ENCODE measurements around the gene OR5M3.
A peak's percentile ranks its signal among the peaks of the same experiment; 100 is the strongest.

Gene OR5M3

GRCh38 chr11:56473252-56473651 is at the start of gene OR5M3:
TSS of gene OR5M3 (minus strand) at chr11:56473352. CDS start at chr11:56470497, 2,855 bp downstream.
- intact Hi-C loops (cut with DNase I): no loop called here
- no peak for DNase-seq

GRCh38 chr11:56522008-56522407 is 48.9 kb upstream of the OR5M3 start:
- intact Hi-C loops (cut with DNase I): no loop called here
- DNase-seq: no peak

DNA sequence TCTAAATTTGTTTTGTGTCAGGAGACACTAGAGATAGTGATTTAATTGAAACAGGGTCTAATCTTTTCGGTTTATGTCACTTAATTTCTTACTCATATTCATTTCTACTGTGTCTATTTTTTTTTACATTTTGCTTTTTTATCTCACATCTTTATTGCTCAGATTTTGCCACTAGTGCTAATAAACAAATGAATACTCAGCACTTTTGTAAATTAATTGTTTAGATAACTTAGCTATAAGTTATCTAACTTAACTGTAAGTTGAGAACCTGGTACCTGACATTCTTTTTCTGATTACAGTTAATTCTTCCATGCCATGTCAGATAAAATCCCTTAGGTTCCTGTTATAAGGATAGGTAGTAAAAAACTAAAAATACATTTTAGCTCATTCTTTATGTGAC is 40.1 kb upstream of the OR5M3 start:
- intact Hi-C loops (cut with DNase I): no loop called here
- no peak for DNase-seq

DNA sequence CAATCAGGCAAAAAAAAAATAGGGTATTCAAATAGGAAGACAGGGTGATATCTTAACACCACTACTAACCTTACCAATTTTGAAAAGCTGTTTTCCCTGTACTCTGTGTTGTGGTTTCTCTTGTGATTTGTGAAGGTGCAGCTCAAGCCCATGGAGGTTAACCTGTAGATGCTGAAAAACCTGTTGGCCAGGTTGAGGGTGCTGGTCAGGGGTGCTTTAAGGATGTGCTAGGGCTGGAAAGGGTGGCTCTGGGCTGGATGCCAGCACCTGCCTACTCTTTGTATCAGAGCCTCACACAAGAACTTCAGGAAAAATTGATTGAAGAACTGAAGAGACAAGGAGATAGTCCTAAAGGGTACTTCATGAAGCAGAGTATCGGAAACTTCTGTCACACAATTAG is 36.3 kb upstream of the OR5M3 start:
- no peak for DNase-seq
- intact Hi-C loops (cut with DNase I): no loop called here

DNA sequence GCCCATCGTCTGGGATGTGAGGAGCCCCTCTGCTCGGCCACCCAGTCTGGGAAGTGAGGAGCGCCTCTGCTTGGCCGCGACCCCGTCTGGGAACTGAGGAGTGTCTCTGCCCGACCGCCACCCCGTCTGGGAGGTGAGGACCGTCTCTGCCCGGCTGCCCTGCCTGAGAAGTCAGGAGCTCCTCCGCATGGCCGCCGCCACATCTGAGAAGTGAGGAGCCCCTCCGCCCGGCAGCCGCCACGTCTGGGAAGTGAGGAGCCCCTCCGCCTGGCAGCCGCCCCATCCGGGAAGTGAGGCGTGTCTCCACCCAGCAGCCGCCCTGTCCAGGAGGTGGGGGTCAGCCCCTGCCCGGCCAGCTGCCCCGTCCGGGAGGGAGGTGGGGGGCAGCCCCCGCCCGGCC is 23.9 kb upstream of the OR5M3 start:
- intact Hi-C loops (cut with DNase I): no loop called here
- DNase-seq: peak in 2 of 10 donors; percentile 69 to 85

DNA sequence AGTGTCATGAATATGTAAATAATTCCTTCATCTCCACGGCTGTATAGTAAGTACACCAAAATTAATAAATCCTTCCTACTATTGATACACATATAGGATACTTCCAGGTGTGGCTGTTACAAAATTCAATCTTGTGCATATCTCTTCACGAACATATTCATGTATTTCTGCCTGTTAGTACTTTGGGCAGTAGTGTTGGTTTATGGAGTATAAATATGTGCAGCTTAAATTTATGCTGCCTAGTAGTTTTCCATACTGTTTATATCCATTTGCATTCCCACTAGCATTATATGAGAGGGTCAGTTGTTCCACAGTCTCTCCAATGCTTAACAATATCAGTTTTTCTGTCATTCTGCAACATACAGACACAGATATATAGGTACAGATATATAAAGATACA is 22.0 kb upstream of the OR5M3 start:
- intact Hi-C loops (cut with DNase I): no loop called here
- DNase-seq: no peak

DNA sequence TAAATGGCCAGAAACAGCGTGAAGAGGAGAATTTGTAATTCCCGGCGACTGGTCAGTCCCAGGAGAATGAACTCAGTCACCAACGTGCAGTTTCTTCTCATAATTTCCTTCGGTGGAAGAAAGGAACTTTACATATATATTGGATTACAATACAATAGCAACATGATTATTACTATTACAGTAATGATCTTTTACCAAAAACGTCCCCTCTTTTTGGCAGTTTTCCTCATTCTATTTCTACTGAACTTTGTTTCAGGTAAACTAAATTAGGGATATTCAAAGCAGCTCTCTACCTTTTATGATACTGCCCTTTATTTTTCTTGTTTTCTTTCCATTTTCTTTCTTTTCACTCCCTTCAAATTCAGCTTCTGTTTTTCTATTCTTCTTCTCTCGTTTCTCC is 18.1 kb upstream of the OR5M3 start, which contains the start of gene OR5M8:
Gene OR5M8, minus strand, starts transcription at position 101 of the 400 bp plus-strand sequence. Its CDS starts 0 bp downstream, at position 101.
- DNase-seq: no peak
- intact Hi-C loops (cut with DNase I): no loop called here

DNA sequence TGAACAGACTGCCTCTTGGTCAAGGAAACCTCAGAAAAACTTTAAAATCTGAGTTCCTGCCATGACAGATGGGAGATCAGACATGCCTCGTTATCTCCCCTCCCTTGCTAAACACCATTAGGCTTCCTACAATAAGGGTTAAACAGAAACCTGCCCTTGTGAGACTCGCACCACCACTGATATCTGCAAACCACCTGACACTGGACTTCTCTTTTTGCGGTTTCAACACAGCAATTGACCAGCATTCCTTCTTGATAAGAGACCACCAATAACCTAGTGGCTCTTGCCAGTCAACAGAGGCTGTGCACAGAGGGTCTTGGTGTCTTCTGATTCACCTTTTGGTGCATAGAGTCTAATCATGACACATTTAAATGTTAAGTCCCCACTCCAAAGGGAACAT is 13.6 kb upstream of the OR5M3 start:
- DNase-seq: no peak
- intact Hi-C loops (cut with DNase I): no loop called here

- DNase-seq: no peak
These were observed 1.6 kb upstream of the OR5M3 start for GRCh38 chr11:56474729-56475235.

GRCh38 chr11:56457076-56457475 is 16.1 kb downstream of the OR5M3 start:
- DNase-seq: no peak
- intact Hi-C loops (cut with DNase I): no loop called here

More at GRCh38 chr11:56474729-56475235, 1.6 kb upstream of the OR5M3 start:
- intact Hi-C loops (cut with DNase I): no loop called here

- intact Hi-C loops (cut with DNase I): no loop called here
These were observed 19.6 kb downstream of the OR5M3 start for GRCh38 chr11:56453521-56453920.

More at GRCh38 chr11:56453521-56453920, 19.6 kb downstream of the OR5M3 start:
- no peak for DNase-seq

Data from posterior cingulate gyrus (tissue), 11 donors.